Omental fat pad (tissue), 4 donors: ENCODE measurements around the gene AFP. TPM values are rescaled to one million over a fixed set of nuclear protein-coding genes. Genes with fewer than 3 reads are reported as not detected.

ENCODE experiments used
- ATAC-seq: fragments of 150-250 bp; one replicate; pipeline ENCODE4 v1.9.1; 2016; ENCODE audit warnings: mild to moderate bottlenecking, moderate library complexity; ENCODE audit not compliant: low FRiP score
- DNase-seq: peaks from one replicate; pipeline ENCODE4 v3.0.0-alpha.2; 2019; ENCODE audit warnings: low spot score
- CTCF ChIP-seq, 3 donors: fragments of 450-650 bp; IDR thresholded peaks; one replicate each; pipeline ENCODE4 v1.5.1; 2016 to 2017; ENCODE audit warnings: antibody characterized with exemption in 3 of 3, mild to moderate bottlenecking in 3 of 3, moderate library complexity in 2 of 3
- total RNA-seq, 4 donors: library from RNA; depleted of rRNA; stranded (reverse); fragments of >200 nt; gene quantifications; one replicate each; pipeline ENCODE4 v1.1.0, GENCODE V29; 2016

AFP gene
- total RNA-seq, 4 donors from 2014 or later = not detected

- DNase-seq (no peak), ATAC-seq (peak; percentile 85)
- TF ChIP-seq CTCF (IDR thresholded peaks at IDR 0.05) = no peak
Measured at GRCh38 chr4:73450398-73451004, 14.5 kb downstream of the AFP start.

- TF ChIP-seq CTCF (IDR thresholded peaks at IDR 0.05) = no peak
- ATAC-seq = no peak
- DNase-seq = no peak
Measured at GRCh38 chr4:73451404-73451803, 15.4 kb downstream of the AFP start.

- TF ChIP-seq CTCF (IDR thresholded peaks at IDR 0.05) = no peak
- ATAC-seq = no peak
- DNase-seq = no peak
Measured at GRCh38 chr4:73451981-73452747, 16.1 kb downstream of the AFP start.

- no peak for ATAC-seq
- DNase-seq = no peak
- TF ChIP-seq CTCF (IDR thresholded peaks at IDR 0.05) = no peak
Measured at GRCh38 chr4:73452953-73453700, 17.1 kb downstream of the AFP start.

- ATAC-seq = no peak
- TF ChIP-seq CTCF (IDR thresholded peaks at IDR 0.05) = no peak
- DNase-seq = no peak
Measured at GRCh38 chr4:73453701-73454005, 17.6 kb downstream of the AFP start.

- ATAC-seq = no peak
- no peak for TF ChIP-seq CTCF (IDR thresholded peaks at IDR 0.05)
- no peak for DNase-seq
Measured at GRCh38 chr4:73454920-73455319, 18.9 kb downstream of the AFP start.
